K562 (cell line): ENCODE results near the gene LAPTM4A. TPM values are rescaled to one million over a fixed set of nuclear protein-coding genes. Genes with fewer than 3 reads are reported as not detected.

Source experiments
- ATAC-seq: fragments of 200-7000 bp; cut with Tn5 transposase; 3 replicates; pipeline ENCODE4 v1.9.1; 2020; ENCODE audit warnings: moderate library complexity
- BruUV-seq: library from RNA; stranded (reverse); fragments of 400-500 nt; replicated peaks from 2 replicates; lab custom pipeline; 2021; lab: Mats Ljungman, UMichigan
- CTCF ChIA-PET: fragments of 300-600 bp; formaldehyde crosslinking; extraction: SDS; loops from one replicate; lab custom pipeline; 2021; ENCODE audit warnings: low intra/inter-chr PET ratio; lab: Yijun Ruan, JAX
- POLR2A ChIA-PET: fragments of 300-600, 350-650 bp; sonication (Branson Sonifier 250); formaldehyde crosslinking; extraction: SDS; loops from one replicate; lab custom pipeline; 2021; ENCODE audit warnings: antibody characterized with exemption, inconsistent platforms; lab: Yijun Ruan, JAX
- DNase-seq, 4 experiments: peaks; one replicate each; pipeline versions ENCODE4 v3.0.0 to v3.0.0-alpha.2; 2011 to 2018; ENCODE audit warnings: low spot score in 3 of 4, mixed read lengths in 3 of 4; ENCODE audit errors: extremely low read depth in 1 of 4
- FAIRE-seq: peaks from 2 replicates; lab custom pipeline; 2011; peaks lifted over from hg19 to GRCh38; lab: Jason Lieb, UNC
- H2AFZ ChIP-seq: 2 replicates; pipeline ENCODE4 v1.6.0; 2011; ENCODE audit warnings: low read depth, low read length, control low read depth, inconsistent platforms
- H3K27ac ChIP-seq: fragments of 200-600 bp; 3 replicates; pipeline ENCODE4 v1.8.0; 2011; ENCODE audit warnings: low read depth, mild to moderate bottlenecking, control low read depth, inconsistent platforms, low read length, moderate library complexity, mixed read lengths; ENCODE audit errors: extremely low read depth
- H3K27me3 ChIP-seq, 2 experiments: fragments of 300-600 bp in 1 of 2; 2 replicates in 1 of 2; 3 replicates in 1 of 2; pipeline versions ENCODE4 v1.6.0 to v1.8.0; 2011; ENCODE audit warnings: inconsistent platforms in 2 of 2, low read length in 2 of 2, mild to moderate bottlenecking in 1 of 2, mixed read lengths in 1 of 2, moderate library complexity in 1 of 2; ENCODE audit not compliant: control insufficient read depth in 2 of 2, insufficient read depth in 2 of 2
- H3K36me3 ChIP-seq: fragments of 300-600 bp; 3 replicates; pipeline ENCODE4 v1.8.0; 2011; ENCODE audit warnings: mild to moderate bottlenecking, low read length, inconsistent platforms; ENCODE audit not compliant: control insufficient read depth, insufficient read depth
- H3K4me1 ChIP-seq, 2 experiments: fragments of 200-600 bp in 1 of 2; replicated peaks in 1 of 2; 2 replicates in 1 of 2; 3 replicates in 1 of 2; pipeline versions ENCODE4 v1.5.1 to v1.8.0; 2011; ENCODE audit warnings: inconsistent platforms in 2 of 2, low read length in 2 of 2, mild to moderate bottlenecking in 1 of 2, mixed read lengths in 1 of 2, moderate library complexity in 1 of 2; ENCODE audit not compliant: control insufficient read depth in 2 of 2, insufficient read depth in 2 of 2
- H3K4me2 ChIP-seq: 2 replicates; pipeline ENCODE4 v1.6.1; 2011; ENCODE audit warnings: low read length, control low read depth, inconsistent platforms, mixed read lengths; ENCODE audit not compliant: insufficient read depth
- H3K4me3 ChIP-seq: fragments of 200-600 bp; sonication (generic), shearing (Covaris generic); 2 replicates; pipeline ENCODE4 v1.5.1; 2016; ENCODE audit warnings: control low read depth, inconsistent platforms
- H3K79me2 ChIP-seq: fragments of 200-600 bp; 3 replicates; pipeline ENCODE4 v1.8.0; 2011; ENCODE audit warnings: low read length, inconsistent platforms; ENCODE audit not compliant: control insufficient read depth, insufficient read depth
- H3K9ac ChIP-seq, 2 experiments: 2 replicates each; pipeline versions ENCODE4 v1.6.0 to v1.6.1; 2011; ENCODE audit warnings: low read depth in 2 of 2, low read length in 2 of 2, control low read depth in 1 of 2, inconsistent platforms in 1 of 2, mild to moderate bottlenecking in 1 of 2, mixed read lengths in 1 of 2; ENCODE audit not compliant: insufficient read depth in 1 of 2
- H3K9me1 ChIP-seq: one replicate; pipeline ENCODE4 v1.6.0; 2011; ENCODE audit warnings: inconsistent platforms, mild to moderate bottlenecking, low read length, moderate library complexity; ENCODE audit not compliant: control insufficient read depth, insufficient read depth
- H3K9me3 ChIP-seq: replicated peaks from 2 replicates; pipeline ENCODE4 v1.5.1; 2011; ENCODE audit warnings: low read depth, low read length, inconsistent platforms; ENCODE audit not compliant: control insufficient read depth, insufficient read depth
- H4K20me1 ChIP-seq: replicated peaks from 2 replicates; pipeline ENCODE4 v1.6.1; 2011; ENCODE audit warnings: low read length, inconsistent platforms, mixed read lengths; ENCODE audit not compliant: control insufficient read depth, insufficient read depth
- ETV5 ChIP-seq: sonication (generic); formaldehyde crosslinking; IDR thresholded peaks from 2 replicates; pipeline ENCODE4 v1.4.0; 2020; ENCODE audit warnings: low read depth, mild to moderate bottlenecking, missing genetic modification reagents
- GMEB1 ChIP-seq: fragments of 250-450 bp; sonication (Bioruptor Pico); IDR thresholded peaks from 2 replicates; pipeline ENCODE4 v1.4.0; 2020; ENCODE audit warnings: mild to moderate bottlenecking
- MTA2 ChIP-seq: fragments of 450-650 bp; IDR thresholded peaks from 2 replicates; pipeline ENCODE4 v1.6.1; 2016; ENCODE audit warnings: low read depth
- NFE2L1 ChIP-seq: fragments of 450-650 bp; IDR thresholded peaks from 2 replicates; pipeline ENCODE4 v1.6.1; 2016; ENCODE audit warnings: missing genetic modification characterization, low read depth, mild to moderate bottlenecking, missing compliant biosample characterization, moderate library complexity, borderline replicate concordance
- RBM14 ChIP-seq: fragments of 200-400 bp; formaldehyde crosslinking; IDR thresholded peaks from 2 replicates; pipeline ENCODE4 v1.6.1; 2018; ENCODE audit warnings: low read depth, mild to moderate bottlenecking, low read length, moderate library complexity, borderline replicate concordance; ENCODE audit not compliant: insufficient read depth
- SMARCE1 ChIP-seq: fragments of 450-650 bp; IDR thresholded peaks from 2 replicates; pipeline ENCODE4 v1.7.1; 2016; ENCODE audit warnings: mild to moderate bottlenecking
- ZFPM2 ChIP-seq: fragments of 250-450 bp; sonication (Bioruptor Pico); IDR thresholded peaks from 2 replicates; pipeline ENCODE4 v1.5.1; 2022; ENCODE audit warnings: mild to moderate bottlenecking
- ZNF3 ChIP-seq: fragments of 250-450 bp; sonication (Bioruptor Pico); IDR thresholded peaks from 2 replicates; pipeline ENCODE4 v1.5.0; 2021; ENCODE audit warnings: mild to moderate bottlenecking, moderate library complexity
- WGBS: fragments of 100-300 bp; shearing (Covaris generic); methylation state at CpG from one replicate; pipeline ENCODE4 v1.1.6; 2016; ENCODE audit warnings: low coverage, mixed read lengths; ENCODE audit not compliant: insufficient coverage; ENCODE audit errors: missing lambda C conversion rate; 5-methylcytosine and 5-hydroxymethylcytosine counted together
- in situ Hi-C: fragments of 300-500 bp; cut with MboI; formaldehyde crosslinking; loops from 4 replicates; pipeline ENCODE4 v1.15.0; 2018; ENCODE audit warnings: inconsistent platforms, mixed read lengths
- intact Hi-C: fragments of 100-400 bp; cut with micrococcal nuclease; formaldehyde crosslinking; loops from 2 replicates; pipeline ENCODE4 v1.14.2; 2022
- polyA plus RNA-seq, 8 experiments: library from polyadenylated mRNA; depleted of rRNA in 4 of 8; stranded (reverse) in 5 of 8; unstranded in 3 of 8; fragments of >200 nt; fragmentation: Nextera tagmentation in 2 of 8; fragmentation: Illumina TruSeq in 1 of 8; extraction: Ambion mirVana in 2 of 8; extraction: Trizol in 1 of 8; gene quantifications; 2 replicates each; pipeline versions ENCODE4 v1.2.1 to v1.2.3, GENCODE V29; 2011 to 2014; ENCODE audit warnings: inconsistent platforms in 1 of 8, missing spikeins in 1 of 8
- total RNA-seq, 7 experiments: library from RNA; depleted of rRNA in 6 of 7; stranded (reverse); fragments of >200 nt in 6 of 7; fragmentation: Illumina TruSeq in 2 of 7; extraction: Trizol in 2 of 7; gene quantifications; 2 replicates each; pipeline versions ENCODE4 v1.2.1 to v1.2.3, GENCODE V29; 2011 to 2021; ENCODE audit warnings: low replicate concordance in 1 of 7
- TF ChIP-seq, protein P1 (sequence below): fragments of 450-650 bp; IDR thresholded peaks from 2 replicates; pipeline ENCODE4 v1.7.0; 2016; ENCODE audit warnings: borderline replicate concordance

LAPTM4A gene
- total and polyA plus RNA-seq, 9 of the 15 experiments (the other 6 are each of a cell fraction or from before 2014, with no cell fraction given), result 13.4 to 157 (median 50.1) TPM

GRCh38 chr2:20064421-20064820 lies 13.0 kb upstream of the LAPTM4A start:
- POLR2A ChIA-PET, result no interaction called here
- no peak for FAIRE-seq
- 38% methylated on average over 3 of the region's 3 CpGs for WGBS

More at GRCh38 chr2:20064421-20064820, 13.0 kb upstream of the LAPTM4A start:
- TF ChIP-seq NFE2L1 (tag) (no peak), ZFPM2 (CRISPR knock-in tag) (no peak), ETV5 (CRISPR knock-in tag) (no peak), RBM14 (no peak), ZNF3 (no peak), MTA2 (no peak), SMARCE1 (no peak), GMEB1 (CRISPR knock-in tag) (no peak)
- TF ChIP-seq, protein P1, sequence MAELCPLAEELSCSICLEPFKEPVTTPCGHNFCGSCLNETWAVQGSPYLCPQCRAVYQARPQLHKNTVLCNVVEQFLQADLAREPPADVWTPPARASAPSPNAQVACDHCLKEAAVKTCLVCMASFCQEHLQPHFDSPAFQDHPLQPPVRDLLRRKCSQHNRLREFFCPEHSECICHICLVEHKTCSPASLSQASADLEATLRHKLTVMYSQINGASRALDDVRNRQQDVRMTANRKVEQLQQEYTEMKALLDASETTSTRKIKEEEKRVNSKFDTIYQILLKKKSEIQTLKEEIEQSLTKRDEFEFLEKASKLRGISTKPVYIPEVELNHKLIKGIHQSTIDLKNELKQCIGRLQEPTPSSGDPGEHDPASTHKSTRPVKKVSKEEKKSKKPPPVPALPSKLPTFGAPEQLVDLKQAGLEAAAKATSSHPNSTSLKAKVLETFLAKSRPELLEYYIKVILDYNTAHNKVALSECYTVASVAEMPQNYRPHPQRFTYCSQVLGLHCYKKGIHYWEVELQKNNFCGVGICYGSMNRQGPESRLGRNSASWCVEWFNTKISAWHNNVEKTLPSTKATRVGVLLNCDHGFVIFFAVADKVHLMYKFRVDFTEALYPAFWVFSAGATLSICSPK, result no peak
- CTCF ChIA-PET, result no interaction called here
- Histone ChIP-seq H3K36me3 (no peaks in the 10 kb centered on the region), H3K4me3 (no peak overlapping the region), H3K9me3 (no peaks in the 10 kb centered on the region), H2AFZ (no peak overlapping the region), H3K79me2 (no peaks in the 10 kb centered on the region), H4K20me1 (no peaks in the 10 kb centered on the region), H3K9me1 (no peaks in the 10 kb centered on the region), H3K9ac (no peak overlapping the region), H3K27me3 (no peaks in the 10 kb centered on the region), H3K4me2 (no peak overlapping the region), H3K27ac (no peak overlapping the region), H3K4me1 (peaks cover 0 to 3% of the 10 kb centered on the region in 2 experiments; a peak in 1 of 5 replicates)
- intact Hi-C loops, result no loop called here
- no TSS peak for BruUV-seq
- in situ Hi-C loops, result no loop called here
- no peak for DNase-seq
- ATAC-seq, result no peak
